Measurements from ENCODE around the gene EEF1AKMT3. TPM values are rescaled to one million over a fixed set of nuclear protein-coding genes. Genes with fewer than 3 reads are reported as not detected.

EEF1AKMT3 gene
- polyA plus RNA-seq, 1 experiment = 9.1 TPM

DNA sequence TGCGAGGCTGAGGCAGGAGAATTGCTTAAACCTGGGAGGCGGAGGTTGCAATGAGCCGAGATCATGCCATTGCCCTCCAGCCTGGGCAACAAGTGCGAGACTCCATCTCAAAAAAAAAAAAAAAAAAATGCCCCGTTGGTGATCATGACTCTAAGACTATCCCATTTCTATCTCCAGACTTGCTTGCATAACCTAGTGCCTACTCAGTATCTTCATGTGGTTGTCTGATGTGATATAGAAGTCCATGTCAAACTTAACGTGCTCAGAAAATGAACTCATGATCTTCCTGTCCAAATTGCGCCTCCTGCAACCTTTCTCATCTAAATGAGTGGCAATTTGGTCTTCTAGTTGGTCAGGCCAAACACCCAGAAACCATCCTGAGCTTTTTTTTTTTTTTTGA is 5.5 kb downstream of the EEF1AKMT3 start:
- POLR2A ChIA-PET = interaction anchor here (0.8 kb wide), 1 partner anchor 16 kb away, joined by 4 read pairs; no protein-coding TSS in a partner anchor
- CTCF ChIA-PET = no interaction called here
- no peaks in the 10 kb centered on the region for H3K27me3 ChIP-seq (ENCODE audit: control insufficient read depth, insufficient read depth, low read length)
- peaks cover 6% of the 10 kb centered on the region for H3K36me3 ChIP-seq (ENCODE audit: control insufficient read depth, insufficient read depth, low read length)
- no peak overlapping the region for H3K4me3 ChIP-seq (ENCODE audit: low read depth, low read length)
- TF ChIP-seq, protein P1, sequence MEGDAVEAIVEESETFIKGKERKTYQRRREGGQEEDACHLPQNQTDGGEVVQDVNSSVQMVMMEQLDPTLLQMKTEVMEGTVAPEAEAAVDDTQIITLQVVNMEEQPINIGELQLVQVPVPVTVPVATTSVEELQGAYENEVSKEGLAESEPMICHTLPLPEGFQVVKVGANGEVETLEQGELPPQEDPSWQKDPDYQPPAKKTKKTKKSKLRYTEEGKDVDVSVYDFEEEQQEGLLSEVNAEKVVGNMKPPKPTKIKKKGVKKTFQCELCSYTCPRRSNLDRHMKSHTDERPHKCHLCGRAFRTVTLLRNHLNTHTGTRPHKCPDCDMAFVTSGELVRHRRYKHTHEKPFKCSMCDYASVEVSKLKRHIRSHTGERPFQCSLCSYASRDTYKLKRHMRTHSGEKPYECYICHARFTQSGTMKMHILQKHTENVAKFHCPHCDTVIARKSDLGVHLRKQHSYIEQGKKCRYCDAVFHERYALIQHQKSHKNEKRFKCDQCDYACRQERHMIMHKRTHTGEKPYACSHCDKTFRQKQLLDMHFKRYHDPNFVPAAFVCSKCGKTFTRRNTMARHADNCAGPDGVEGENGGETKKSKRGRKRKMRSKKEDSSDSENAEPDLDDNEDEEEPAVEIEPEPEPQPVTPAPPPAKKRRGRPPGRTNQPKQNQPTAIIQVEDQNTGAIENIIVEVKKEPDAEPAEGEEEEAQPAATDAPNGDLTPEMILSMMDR (IDR thresholded peaks at IDR 0.05; ENCODE audit: insufficient read depth, low read depth, low read length) = no peak
- no peak for DNase-seq (ENCODE audit: low read depth)

DNA sequence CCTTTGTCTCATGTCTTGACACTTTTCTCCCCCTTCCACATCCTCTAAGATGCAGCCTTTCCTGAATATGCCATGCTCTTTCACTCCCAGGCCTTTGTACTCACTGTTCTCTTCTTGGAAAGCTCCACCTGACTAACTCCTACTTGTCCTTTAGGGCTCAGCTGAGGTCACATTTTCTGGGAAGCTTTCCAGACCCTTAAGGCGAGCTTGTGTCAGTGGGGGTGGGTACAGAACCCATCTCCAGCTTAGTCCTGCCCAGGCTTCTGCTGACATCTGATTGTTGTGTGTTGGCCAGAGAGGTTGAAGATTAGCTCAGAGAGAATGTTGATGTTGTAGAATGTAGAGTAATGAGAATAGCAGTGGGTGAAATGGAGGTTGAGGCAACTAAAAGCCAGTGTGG is 7.3 kb downstream of the EEF1AKMT3 start:
- DNase-seq (ENCODE audit: low read depth) = no peak
- no peak overlapping the region for H3K4me3 ChIP-seq (ENCODE audit: low read depth, low read length)
- H3K27me3 ChIP-seq (ENCODE audit: control insufficient read depth, insufficient read depth, low read length) = no peaks in the 10 kb centered on the region
- ChIA-PET POLR2A (no interaction called here), CTCF (interaction anchor here (1.0 to 1.2 kb wide), 2 partner anchors 23 to 28 kb away, joined by 3 to 4 read pairs; partner anchors contain the start of gene CDK4)
- H3K36me3 ChIP-seq (ENCODE audit: control insufficient read depth, insufficient read depth, low read length) = peaks cover 6% of the 10 kb centered on the region
- TF ChIP-seq, protein P1 (IDR thresholded peaks at IDR 0.05; ENCODE audit: insufficient read depth, low read depth, low read length) = no peak

DNA sequence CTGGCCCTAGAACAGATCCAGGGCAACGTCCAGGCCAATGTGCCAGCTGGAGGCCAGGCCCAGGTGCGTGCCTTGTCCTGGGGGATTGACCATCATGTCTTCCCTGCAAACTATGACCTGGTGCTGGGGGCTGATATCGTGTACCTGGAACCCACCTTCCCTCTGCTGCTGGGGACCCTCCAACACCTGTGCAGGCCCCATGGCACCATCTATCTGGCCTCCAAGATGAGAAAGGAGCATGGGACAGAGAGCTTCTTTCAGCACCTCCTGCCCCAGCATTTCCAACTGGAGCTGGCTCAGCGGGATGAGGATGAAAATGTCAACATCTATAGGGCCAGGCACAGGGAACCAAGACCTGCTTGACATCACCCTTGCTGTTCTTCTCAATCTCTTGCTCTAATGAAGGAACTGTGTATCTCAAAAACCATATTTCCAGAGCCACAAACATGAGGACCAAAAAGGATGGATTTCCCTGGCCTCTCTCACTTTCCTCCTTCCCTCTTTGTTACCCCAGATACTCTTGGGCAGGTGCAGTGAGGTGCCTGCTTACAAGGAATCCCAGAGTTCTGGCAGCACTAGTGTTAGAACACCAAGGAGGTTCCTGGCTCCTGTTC is 8.0 kb downstream of the EEF1AKMT3 start:
- peaks cover 6% of the 10 kb centered on the region for H3K36me3 ChIP-seq (ENCODE audit: control insufficient read depth, insufficient read depth, low read length)
- POLR2A ChIA-PET = no interaction called here
- CTCF ChIA-PET = interaction anchor here (1.0 to 1.2 kb wide), 2 partner anchors 22 to 28 kb away, joined by 3 to 4 read pairs; partner anchors contain the start of gene CDK4
- TF ChIP-seq, protein P1 (IDR thresholded peaks at IDR 0.05; ENCODE audit: insufficient read depth, low read depth, low read length) = no peak
- no peak for DNase-seq (ENCODE audit: low read depth)
- H3K27me3 ChIP-seq (ENCODE audit: control insufficient read depth, insufficient read depth, low read length) = no peaks in the 10 kb centered on the region
- no peak overlapping the region for H3K4me3 ChIP-seq (ENCODE audit: low read depth, low read length)

DNA sequence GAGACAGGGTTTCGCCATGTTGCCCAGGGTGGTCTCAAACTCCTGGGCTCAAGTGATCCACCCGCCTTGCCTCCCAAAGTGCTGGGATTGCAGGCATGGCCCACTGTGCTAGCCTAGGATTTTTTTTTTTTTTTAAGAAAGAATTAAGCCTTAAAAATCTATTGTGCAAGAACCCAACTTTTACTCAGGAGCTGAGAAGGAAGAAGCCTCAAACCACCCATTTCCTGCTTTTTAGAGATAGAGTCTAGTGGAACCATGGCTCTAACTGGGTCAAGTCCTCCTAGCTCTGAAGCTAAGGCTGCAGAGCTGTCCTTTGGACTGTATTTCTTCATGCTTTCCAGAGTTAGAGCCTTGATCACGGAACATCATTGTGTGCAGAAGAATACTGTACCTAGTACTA is 8.8 kb downstream of the EEF1AKMT3 start:
- H3K36me3 ChIP-seq (ENCODE audit: control insufficient read depth, insufficient read depth, low read length) = peaks cover 9% of the 10 kb centered on the region
- H3K4me3 ChIP-seq (ENCODE audit: low read depth, low read length) = no peak overlapping the region
- TF ChIP-seq, protein P1 (IDR thresholded peaks at IDR 0.05; ENCODE audit: insufficient read depth, low read depth, low read length) = no peak
- POLR2A ChIA-PET = interaction anchor here (0.6 kb wide), 1 partner anchor 51 kb away, joined by 3 read pairs; no protein-coding TSS in a partner anchor
- H3K27me3 ChIP-seq (ENCODE audit: control insufficient read depth, insufficient read depth, low read length) = no peaks in the 10 kb centered on the region
- DNase-seq (ENCODE audit: low read depth) = no peak
- CTCF ChIA-PET = interaction anchor here (1.0 to 1.2 kb wide), 5 partner anchors 9 to 124 kb away, joined by 3 to 5 read pairs (median 4); partner anchors contain the start of genes EEF1AKMT3 and METTL1

DNA sequence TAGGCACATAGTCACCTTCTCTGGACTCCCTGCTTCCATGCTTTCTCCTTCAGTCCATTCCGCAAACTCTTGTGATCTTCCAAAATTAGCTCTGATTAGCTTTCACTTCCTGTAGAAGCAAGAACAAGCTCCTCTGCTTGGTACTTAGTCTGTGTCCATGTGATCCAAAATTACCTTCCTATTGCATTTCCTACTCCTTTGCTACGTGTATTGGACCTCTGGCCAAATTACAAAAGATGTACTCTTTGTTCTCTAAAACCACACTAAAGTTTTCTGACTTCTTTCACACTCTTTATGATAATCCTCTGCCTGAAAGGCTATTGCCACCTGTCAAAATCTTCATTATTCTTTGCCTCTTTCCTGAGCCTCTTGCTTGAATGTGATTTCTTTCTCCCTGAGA is 9.4 kb downstream of the EEF1AKMT3 start:
- Histone ChIP-seq H3K27me3 (ENCODE audit: control insufficient read depth, insufficient read depth, low read length) (no peaks in the 10 kb centered on the region), H3K4me3 (ENCODE audit: low read depth, low read length) (no peak overlapping the region), H3K36me3 (ENCODE audit: control insufficient read depth, insufficient read depth, low read length) (peaks cover 9% of the 10 kb centered on the region)
- TF ChIP-seq, protein P1 (IDR thresholded peaks at IDR 0.05; ENCODE audit: insufficient read depth, low read depth, low read length) = no peak
- POLR2A ChIA-PET = interaction anchor here (0.6 kb wide), 1 partner anchor 51 kb away, joined by 3 read pairs; no protein-coding TSS in a partner anchor
- CTCF ChIA-PET = interaction anchor here (0.5 to 1.1 kb wide), 5 partner anchors 10 to 457 kb away, joined by 3 to 5 read pairs (median 4); partner anchors contain the start of genes EEF1AKMT3 and METTL1
- DNase-seq (ENCODE audit: low read depth) = no peak
